GM18868 (cell line): ENCODE results near the gene ZNF763.
"Not testable (repeated sequence)": the region's sequence is repeated elsewhere in the genome, so short reads cannot be mapped to it uniquely, and the experiment has no call there.

Experiments used
- ATAC-seq: cut with Tn5 transposase; IDR thresholded peaks from one replicate; pipeline ENCODE4 v1.9.1; 2021; ENCODE audit warnings: mild to moderate bottlenecking, moderate library complexity; ENCODE audit not compliant: unreplicated experiment

ZNF763 gene

DNA sequence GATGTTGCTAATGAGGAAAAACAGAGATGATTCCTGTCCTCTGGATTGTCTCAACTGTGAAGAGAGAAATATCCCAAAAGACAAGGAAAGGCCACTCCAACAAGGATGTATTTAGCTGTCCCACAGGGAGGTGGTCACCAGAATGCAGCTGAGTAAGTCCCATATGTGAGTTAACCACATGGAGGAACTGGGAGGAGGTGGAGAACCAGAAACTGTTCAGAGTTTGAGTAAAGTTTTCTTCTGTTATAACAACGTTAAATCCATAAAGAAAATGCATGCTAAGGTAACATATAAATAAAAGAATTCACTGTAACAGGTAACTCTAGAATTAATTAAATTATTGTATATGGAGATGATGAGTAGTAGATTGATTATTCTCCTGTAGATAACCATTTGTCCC lies 5.3 kb downstream of the ZNF763 start:
- ATAC-seq: no peak

DNA sequence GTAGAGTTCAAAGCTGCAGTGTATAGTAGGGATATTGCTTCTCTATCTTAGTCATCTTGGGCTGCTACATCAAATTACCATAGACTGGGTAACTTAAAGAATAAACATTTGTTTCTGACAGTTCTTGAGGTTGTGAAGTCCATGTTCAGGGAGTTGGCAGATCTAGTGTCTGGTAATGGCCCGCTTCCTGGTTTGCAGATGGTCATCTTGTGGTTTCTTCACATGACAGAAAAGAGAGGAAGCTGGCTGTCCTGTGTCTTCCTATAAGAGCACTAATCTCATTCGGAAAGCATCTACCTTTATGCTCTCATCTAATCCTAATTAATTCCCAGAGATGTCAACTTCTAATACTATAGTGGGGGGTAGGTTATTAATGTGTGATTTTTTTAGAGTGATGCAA lies 6.2 kb downstream of the ZNF763 start:
- no peak for ATAC-seq

GRCh38 chr19:11973019-11973810 lies 8.4 kb downstream of the ZNF763 start:
- ATAC-seq: no peak

DNA sequence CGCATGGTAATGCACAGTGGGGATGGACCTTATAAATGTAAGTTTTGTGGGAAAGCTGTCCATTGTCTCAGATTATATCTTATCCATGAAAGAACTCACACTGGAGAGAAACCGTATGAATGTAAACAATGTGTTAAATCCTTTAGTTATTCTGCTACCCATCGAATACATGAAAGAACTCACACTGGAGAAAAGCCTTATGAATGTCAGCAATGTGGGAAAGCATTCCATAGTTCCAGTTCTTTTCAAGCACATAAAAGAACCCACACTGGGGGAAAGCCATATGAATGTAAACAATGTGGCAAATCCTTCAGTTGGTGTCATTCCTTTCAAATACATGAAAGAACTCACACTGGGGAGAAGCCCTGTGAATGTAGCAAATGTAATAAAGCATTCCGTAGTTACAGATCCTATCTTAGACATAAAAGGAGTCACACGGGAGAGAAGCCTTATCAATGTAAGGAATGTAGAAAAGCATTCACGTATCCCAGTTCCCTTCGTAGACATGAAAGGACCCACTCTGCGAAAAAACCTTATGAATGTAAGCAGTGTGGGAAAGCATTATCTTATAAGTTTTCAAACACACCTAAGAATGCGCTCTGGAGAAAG lies 13.8 kb downstream of the ZNF763 start:
- no peak for ATAC-seq

DNA sequence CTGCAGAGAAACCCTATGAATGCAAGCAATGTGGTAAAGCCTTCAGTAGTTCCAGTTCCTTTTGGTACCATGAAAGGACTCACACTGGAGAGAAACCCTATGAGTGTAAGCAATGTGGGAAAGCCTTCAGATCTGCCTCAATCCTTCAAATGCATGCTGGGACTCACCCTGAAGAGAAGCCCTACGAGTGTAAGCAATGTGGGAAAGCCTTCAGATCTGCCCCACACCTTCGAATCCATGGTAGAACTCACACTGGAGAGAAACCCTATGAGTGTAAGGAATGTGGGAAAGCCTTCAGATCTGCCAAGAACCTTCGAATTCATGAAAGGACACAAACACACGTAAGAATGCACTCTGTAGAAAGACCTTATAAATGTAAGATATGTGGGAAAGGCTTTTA lies 14.7 kb downstream of the ZNF763 start:
- no peak for ATAC-seq

- no peak for ATAC-seq
These were observed 17.7 kb downstream of the ZNF763 start for GRCh38 chr19:11982526-11982925.

- ATAC-seq: no peak
These were observed 20.1 kb downstream of the ZNF763 start for GRCh38 chr19:11984986-11985385.

- ATAC-seq: no peak
These were observed 21.9 kb downstream of the ZNF763 start for GRCh38 chr19:11986754-11987153.

GRCh38 chr19:11987405-11988281 lies 22.8 kb downstream of the ZNF763 start:
- peak; percentile 80 for ATAC-seq

GRCh38 chr19:11989112-11989456 lies 24.2 kb downstream of the ZNF763 start:
- no peak for ATAC-seq

GRCh38 chr19:11991921-11992320 lies 27.1 kb downstream of the ZNF763 start:
- ATAC-seq: not testable (repeated sequence)

DNA sequence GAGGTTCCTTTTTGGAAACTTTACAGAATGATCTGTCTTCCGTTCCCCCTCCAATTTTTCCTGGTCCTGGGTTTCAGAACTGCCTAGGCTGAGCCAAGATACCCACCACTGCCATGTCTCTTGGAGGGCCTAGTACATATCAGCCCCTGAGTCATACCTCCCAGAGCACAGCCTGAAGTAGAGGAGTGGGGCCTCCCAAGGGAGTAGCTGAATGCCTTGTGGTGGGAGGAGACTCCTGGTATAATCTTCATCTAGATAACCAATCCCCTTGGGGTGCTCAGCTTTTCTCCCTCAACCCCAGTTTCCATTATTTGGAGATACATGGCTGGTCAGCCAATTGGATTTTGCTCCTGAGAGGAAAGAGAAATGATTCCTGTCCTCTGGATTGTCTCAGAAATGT lies 30.3 kb downstream of the ZNF763 start:
- ATAC-seq: no peak

DNA sequence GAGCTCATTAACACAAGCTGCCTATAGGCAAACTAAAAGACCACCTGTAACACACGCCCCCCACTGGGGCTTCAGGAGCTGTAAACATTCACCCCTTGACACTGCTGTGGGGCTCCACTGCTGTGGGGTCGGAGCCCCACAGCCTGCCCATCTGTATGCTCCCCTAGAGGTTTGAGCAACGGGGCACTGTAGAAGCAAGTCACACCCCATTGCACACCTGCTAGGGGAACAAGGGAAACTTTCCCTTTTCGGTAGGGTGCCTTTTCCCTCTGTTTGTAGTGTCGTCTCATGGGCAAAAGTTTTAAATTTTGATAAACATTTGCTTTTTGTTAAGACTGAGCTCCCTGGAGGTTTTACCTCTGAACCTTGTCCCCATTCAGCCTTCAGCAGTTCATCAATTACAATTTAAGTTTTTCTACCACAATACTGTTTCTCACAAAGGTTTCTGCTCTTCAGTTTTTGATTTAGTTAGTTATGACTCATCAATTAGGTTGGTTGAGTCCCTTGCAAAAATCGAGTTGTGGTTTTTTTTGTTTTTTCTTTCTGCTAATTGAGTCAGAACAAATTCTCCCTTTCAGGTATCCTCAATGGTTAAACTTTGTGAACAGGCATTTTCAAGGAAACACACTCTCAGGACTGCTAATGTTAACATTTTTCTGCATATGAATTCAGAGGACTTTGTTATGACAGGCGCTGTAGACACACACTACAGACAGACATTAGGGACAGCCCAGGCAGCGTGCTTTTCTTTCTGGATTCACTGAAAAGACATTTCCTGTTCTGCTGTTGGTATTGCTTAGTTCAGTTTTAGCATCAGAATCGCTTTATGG lies 35.5 kb downstream of the ZNF763 start:
- peak; percentile 62 for ATAC-seq

- ATAC-seq: no peak
These were observed 50.3 kb downstream of the ZNF763 start for GRCh38 chr19:12015015-12015752.

GRCh38 chr19:12015753-12016116 lies 50.9 kb downstream of the ZNF763 start:
- ATAC-seq: no peak
